GM21447 (cell line): ENCODE measurements around the gene TBXAS1.
A peak's percentile ranks its signal among the peaks of the same experiment; 100 is the strongest.
"Not testable (repeated sequence)": the region's sequence is repeated elsewhere in the genome, so short reads cannot be mapped to it uniquely, and the experiment has no call there.

Source experiments
- ATAC-seq: cut with Tn5 transposase; IDR thresholded peaks from one replicate; pipeline ENCODE4 v1.9.1; 2021; ENCODE audit not compliant: unreplicated experiment

The TBXAS1 gene

GRCh38 chr7:139825666-139826290 lies 3.3 kb upstream of the TBXAS1 start:
- ATAC-seq = no peak

- no peak for ATAC-seq
Observed at GRCh38 chr7:139827042-139827441, 2.0 kb upstream of the TBXAS1 start.

GRCh38 chr7:139828446-139828845 lies 618 bp upstream of the TBXAS1 start:
- no peak for ATAC-seq

- peak; percentile 18 for ATAC-seq
Observed at GRCh38 chr7:139829775-139830117, 682 bp downstream of the TBXAS1 start.

- ATAC-seq = no peak
Observed at GRCh38 chr7:139830292-139830691, 1.2 kb downstream of the TBXAS1 start.

- ATAC-seq = peak; percentile 44
Observed at GRCh38 chr7:139830782-139831501, 1.9 kb downstream of the TBXAS1 start.

GRCh38 chr7:139835848-139836247 lies 6.8 kb downstream of the TBXAS1 start:
- not testable (repeated sequence) for ATAC-seq

- ATAC-seq = not testable (repeated sequence)
Observed at GRCh38 chr7:139837291-139837690, 8.2 kb downstream of the TBXAS1 start.

GRCh38 chr7:139838276-139838675 lies 9.2 kb downstream of the TBXAS1 start:
- no peak for ATAC-seq

- no peak for ATAC-seq
Observed at GRCh38 chr7:139838876-139839275, 9.8 kb downstream of the TBXAS1 start.

- ATAC-seq = no peak
Observed at GRCh38 chr7:139840776-139841175, 11.7 kb downstream of the TBXAS1 start.

GRCh38 chr7:139842401-139843210 lies 13.5 kb downstream of the TBXAS1 start:
- peak; percentile 91 for ATAC-seq

GRCh38 chr7:139843211-139843537 lies 14.1 kb downstream of the TBXAS1 start:
- ATAC-seq = not testable (repeated sequence)

- ATAC-seq = no peak
Observed at GRCh38 chr7:139844779-139845442, 15.8 kb downstream of the TBXAS1 start.

GRCh38 chr7:139845443-139845805 lies 16.4 kb downstream of the TBXAS1 start:
- no peak for ATAC-seq

GRCh38 chr7:139846297-139846696 lies 17.2 kb downstream of the TBXAS1 start:
- ATAC-seq = no peak

GRCh38 chr7:139848274-139848673 lies 19.2 kb downstream of the TBXAS1 start:
- no peak for ATAC-seq

- no peak for ATAC-seq
Observed at GRCh38 chr7:139850906-139851305, 21.8 kb downstream of the TBXAS1 start.

GRCh38 chr7:139851770-139852481 lies 22.9 kb downstream of the TBXAS1 start:
- ATAC-seq = no peak

- no peak for ATAC-seq
Observed at GRCh38 chr7:139852482-139852845, 23.4 kb downstream of the TBXAS1 start.

GRCh38 chr7:139853506-139854123 lies 24.6 kb downstream of the TBXAS1 start:
- no peak for ATAC-seq
